ENCODE results near the gene GRAMD1A.

The GRAMD1A gene

DNA sequence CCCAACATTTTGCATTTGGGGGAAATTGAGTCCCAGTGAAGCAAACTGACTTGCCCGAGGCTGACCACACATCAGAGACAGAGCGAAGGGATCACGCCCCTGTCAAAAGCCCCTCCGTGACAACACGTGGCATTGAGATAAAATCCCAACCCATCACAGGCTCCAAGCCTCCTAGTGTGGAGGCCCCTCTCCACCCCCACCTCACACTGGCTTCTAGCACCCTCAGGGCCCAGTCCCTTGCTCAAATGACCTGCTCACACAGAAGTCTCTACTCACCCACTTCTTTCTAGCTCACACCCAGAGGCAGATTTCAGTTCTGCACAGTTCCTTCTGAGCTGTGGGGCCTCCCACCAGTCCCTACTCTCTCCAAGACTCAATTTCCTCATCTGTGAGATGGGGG is 51.7 kb downstream of the GRAMD1A start:
- no peak for DNase-seq (ENCODE audit: low read depth in 2 of 2, low spot score in 1 of 2)

DNA sequence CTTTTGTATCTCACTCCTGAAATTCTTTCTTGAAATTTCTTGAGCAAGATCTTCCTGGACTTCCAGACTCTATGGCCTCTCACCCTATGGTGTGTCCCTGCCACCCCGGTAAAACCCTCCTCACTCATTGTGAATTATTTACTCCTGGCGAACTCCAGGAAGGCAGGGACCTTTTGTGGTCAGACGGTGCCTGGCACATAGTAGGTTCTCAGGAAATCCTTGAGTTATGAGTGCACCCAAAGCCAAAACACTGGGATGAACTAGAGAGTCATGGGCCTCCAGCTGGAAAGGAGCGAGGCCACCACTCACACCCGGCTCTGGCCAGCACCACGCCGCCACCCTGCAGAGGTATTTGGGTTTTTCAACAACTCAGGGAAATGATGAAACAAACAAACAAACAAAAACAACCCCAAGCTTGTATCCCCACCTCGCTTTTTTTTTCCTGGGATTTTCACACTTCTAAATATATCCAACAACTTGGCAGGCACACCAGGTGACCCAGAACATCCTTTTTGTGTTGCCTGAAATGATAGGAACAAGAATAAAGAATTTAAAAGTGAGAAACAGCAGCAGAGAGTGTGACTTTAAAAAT is 52.6 kb downstream of the GRAMD1A start:
- no peak for DNase-seq (ENCODE audit: low read depth in 2 of 2, low spot score in 1 of 2)

DNA sequence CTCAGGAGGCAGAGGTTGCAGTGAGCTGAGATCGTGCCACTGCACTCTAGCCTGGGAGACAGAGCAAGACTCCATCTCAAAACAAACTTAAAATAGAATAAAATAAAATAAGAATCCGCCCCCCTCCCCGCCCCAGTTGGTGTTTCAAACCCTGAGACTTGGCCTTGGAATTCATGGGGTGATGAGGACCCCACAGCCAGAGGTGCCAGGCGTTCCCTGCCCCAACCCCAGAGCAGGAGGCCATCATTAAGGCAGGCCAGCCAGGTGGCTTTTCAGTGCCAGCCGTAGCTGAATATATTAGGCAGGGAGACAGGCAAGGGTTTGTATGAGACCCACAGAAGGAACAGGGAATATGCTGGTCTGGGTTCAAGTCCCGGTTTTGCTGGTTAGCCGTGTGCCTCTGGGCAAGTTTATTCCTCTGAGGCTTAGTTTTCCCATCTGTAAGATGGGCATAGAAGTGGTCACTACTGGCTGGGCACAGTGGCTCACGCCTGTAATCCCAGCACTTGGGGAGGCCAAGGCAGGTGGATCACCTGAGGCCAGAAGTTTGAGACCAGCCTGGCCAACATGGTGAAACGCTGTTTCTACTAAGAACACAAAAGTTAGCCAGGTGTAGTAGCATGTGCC is 53.7 kb downstream of the GRAMD1A start:
- no peak for DNase-seq (ENCODE audit: low read depth in 2 of 2, low spot score in 1 of 2)

DNA sequence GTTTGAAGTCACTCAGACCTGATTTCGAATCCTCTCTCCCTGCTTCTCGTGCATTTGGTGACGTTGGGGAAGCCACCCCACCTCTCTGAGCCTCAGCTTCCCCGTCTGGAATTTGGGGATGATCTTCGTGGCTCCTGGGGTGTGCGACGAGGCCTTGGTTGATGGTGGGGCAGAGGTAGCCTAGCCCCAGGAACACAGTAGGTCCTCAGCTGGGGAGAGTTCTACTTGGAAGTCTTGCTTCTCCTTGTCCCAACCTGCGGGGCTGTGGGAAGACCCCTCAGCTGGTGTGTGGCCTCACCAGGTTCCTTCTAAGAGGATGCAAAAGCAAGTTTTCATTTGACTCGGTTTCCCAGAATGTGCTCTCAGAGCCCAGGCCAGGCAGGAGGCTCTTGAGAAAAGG is 54.5 kb downstream of the GRAMD1A start:
- DNase-seq (ENCODE audit: low read depth in 2 of 2, low spot score in 1 of 2), result no peak

DNA sequence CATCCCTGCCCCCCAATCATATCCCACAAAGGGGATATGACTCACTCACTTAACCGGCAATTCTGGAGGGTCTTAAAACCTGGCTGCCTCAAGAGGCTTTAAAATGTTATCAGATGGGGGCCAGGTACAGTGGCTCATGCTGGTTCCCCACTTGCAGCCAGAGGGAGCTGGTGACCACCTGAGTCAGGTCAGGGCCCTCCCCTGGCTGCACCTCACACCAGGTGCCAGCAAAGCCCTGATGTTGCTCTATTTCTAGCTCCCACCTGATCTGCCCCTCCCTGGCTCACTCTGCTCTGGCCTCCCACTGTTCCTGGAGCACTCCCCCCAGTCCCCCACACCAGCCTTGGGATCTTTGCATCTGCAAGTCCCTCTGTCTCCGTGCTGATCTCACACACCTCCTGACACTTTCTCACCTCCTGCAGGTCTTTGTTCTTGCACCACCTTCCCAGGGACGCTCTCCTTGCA is 55.6 kb downstream of the GRAMD1A start:
- no peak for DNase-seq (ENCODE audit: low read depth in 2 of 2, low spot score in 1 of 2)

DNA sequence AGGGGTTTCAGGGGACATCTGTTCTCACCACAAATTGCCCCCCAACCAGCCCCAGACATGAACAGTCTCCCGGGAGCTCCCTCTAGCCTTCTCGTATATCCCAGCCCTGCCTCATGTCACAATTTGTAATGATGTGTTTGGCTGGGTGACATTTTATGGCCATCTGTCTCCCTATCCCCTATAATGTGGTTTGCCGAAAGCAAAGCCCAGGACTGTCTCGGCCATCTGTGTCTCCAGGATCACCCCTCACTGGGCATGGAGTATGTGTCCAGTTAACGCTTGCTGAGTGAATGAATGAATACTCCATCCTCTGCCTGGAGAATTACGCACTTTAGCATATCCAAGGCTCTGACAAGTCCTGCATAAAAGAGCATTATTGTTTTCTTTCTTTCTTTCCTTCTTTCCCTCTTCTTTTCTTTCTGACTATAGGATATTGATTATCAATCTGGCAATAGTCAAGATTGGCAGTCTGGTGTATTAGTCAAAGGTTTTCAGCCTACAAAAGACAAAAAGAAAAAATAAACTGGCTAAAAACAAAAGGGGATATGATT is 56.5 kb downstream of the GRAMD1A start:
- no peak for DNase-seq (ENCODE audit: low read depth in 2 of 2, low spot score in 1 of 2)

DNA sequence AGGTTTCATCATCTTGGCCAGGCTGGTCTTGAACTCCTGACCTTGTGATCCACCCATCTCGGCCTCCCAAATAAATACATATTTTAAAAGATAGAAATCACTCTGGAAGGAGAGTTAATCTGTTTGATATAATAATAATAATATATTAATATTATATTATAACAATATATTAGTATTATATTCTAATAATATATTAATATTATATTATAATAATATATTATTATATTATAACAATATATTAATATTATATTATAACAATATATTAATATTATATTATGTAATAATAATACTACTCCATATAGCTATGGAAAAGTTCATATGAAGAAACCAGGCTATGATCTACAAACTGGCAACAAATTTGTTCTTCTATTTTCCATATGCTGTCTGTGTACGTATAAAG is 58.2 kb downstream of the GRAMD1A start:
- DNase-seq (ENCODE audit: low read depth in 2 of 2, low spot score in 1 of 2), result no peak

DNA sequence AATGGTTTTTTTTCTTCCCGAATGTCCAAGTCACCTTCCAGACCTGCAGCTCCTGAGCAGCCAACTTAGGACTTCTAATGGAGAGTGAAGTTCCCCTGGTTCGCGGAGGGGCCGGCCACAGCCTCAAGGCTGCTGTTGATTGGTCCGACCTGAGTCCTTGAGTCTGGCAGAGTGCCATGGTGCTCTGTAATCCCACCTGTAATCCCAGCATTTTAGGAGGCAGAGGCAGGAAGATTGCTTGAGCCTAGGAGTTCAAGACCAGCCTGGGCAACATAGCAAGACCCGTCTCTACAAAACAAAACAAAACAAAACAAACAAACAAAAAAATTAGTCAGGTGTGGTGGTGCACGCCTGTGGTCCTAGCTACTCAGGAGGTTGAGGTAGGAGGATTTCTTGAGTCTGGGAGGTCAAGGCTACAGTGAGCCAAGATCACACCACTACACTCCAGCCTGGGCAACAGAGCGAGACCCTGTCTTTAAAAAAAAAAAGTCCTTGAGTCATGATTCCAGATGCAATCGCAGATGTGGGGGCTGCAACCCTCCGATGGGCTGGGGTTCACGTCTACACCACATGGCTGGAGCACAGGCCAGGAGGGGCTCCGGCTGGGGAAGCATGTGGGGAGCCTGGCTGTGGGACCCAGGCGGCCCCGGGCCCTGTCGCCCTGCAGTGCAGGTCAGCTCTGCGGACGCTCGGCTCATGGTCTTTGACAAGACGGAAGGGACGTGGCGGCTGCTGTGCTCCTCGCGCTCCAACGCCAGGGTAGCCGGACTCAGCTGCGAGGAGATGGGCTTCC is 59.1 kb downstream of the GRAMD1A start:
- no peak for DNase-seq (ENCODE audit: low read depth in 2 of 2, low spot score in 1 of 2)

DNA sequence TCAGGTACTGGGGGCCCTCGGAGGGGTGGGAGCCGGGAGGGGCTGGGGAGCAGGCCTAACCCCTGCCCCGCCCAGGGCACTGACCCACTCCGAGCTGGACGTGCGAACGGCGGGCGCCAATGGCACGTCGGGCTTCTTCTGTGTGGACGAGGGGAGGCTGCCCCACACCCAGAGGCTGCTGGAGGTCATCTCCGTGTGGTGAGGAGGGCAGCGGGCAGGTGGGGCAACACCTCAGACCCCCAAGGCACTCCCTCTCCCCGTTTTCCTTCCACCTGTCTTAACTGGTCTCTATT is 59.6 kb downstream of the GRAMD1A start:
- DNase-seq (ENCODE audit: low read depth in 2 of 2, low spot score in 1 of 2), result no peak

DNA sequence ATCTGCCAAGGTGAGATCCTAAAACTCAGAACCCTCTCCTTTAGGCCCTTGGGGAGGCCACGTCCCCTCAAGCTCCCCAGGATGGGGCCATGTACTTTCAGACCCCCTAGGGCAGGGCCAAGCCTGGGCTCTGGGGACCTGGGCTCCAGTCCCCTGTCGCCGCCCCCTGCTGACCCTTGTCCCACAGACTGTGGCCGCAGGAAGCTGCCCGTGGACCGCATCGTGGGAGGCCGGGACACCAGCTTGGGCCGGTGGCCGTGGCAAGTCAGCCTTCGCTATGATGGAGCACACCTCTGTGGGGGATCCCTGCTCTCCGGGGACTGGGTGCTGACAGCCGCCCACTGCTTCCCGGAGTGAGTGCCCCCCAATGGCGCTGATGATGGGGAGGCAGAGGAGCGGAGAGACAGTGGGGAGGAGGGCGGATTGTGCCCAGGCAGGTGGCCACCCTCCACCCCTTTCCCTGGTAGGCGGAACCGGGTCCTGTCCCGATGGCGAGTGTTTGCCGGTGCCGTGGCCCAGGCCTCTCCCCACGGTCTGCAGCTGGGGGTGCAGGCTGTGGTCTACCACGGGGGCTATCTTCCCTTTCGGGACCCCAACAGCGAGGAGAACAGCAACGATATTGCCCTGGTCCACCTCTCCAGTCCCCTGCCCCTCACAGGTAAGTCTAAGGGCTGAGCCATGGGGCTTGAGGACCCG is 60.2 kb downstream of the GRAMD1A start:
- no peak for DNase-seq (ENCODE audit: low read depth in 2 of 2, low spot score in 1 of 2)

DNA sequence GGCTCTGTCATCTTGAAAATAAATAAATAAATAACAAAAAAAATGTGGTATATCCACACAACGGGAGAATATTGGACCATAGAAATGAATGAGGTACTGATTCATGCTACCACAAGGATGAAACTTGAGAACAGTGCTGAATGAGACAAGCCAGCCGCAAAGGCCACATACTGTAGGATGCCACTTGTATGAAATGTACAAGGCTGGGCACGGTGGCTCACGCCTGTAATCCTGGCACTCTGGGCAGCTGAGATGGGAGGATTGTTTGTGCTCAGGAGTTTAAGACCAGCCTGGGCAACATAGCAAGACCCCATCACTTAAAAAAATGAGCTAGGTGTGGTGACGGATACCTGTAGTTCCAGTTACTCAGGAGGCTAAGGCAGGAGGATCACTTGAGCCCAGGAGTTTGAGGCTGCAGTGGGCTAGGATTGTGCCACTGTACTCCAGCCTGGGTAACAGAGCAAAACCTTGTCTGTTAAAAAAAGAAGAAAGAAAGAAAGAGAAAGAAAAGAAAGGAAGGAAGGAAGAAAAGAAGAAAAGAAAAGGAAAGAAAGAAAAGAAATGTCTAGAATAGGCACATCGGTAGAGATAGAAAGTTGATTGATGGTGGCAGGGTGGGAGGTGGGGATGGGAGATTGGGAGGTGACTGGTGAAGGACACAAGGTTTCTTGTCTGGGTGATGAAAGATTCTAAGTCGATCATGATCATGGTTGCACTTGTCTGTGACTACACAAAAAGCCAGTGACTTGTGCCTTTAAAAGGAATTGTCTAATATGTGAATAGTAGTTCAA is 61.7 kb downstream of the GRAMD1A start:
- no peak for DNase-seq (ENCODE audit: low read depth in 2 of 2, low spot score in 1 of 2)

DNA sequence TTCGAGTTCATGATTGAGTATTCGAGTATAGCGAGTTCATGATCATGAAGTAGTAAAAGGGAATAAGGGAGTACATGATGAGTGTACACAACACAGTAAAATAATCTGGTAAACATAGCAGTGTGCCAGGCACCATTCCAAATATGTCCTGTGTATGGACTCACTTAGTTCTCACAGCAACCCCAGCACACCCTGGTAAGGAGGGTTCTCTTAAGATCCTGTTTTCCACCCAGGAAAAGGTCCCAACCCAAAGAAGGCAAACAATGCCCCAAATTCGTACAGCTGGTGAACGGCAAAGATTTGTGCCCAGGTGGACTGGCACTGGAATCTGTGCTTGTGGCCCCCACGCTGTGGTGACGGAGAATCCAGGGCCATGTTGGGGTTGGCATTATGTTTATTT is 62.8 kb downstream of the GRAMD1A start:
- DNase-seq (ENCODE audit: low read depth in 2 of 2, low spot score in 1 of 2), result no peak

DNA sequence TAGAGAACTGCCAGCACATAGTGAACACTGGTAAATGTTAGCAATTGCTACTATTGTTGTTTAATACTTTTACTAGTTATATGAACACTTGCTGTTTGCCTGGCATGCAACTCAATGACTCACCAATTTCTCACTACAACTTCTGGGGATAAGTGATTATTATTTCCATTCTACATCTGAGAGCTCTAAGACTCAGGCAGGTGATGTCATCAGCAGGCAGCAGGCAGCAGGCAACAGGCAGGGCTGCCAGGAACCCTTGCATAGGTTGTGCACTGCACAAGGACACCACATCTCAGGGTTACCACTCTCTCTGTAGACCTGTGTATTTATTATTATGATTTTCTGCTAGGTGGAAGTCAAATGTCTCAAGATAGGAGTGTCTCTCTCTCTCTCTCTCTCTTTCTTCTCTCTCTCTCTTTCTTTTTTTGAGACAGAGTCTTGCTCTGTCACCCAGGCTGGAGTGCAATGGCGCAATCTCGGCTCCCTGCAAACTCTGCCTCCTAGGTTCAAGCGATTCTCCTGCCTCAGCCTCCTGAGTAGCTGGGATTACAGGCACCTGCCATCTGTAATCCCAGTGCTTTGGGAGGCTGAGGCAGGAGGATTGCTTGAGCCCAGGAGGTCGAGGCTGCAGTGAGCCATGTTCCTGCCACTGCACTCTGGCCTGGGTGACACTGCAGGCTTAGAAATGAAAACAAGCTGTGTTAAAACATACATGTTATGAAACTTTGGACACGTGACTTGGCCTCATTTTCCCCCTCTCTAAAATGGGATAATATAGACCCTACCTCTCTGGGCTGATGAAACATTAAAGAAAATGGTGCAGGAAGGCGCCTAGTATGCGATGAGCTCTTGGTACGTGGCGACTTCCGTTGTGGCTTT is 64.1 kb downstream of the GRAMD1A start:
- DNase-seq (ENCODE audit: low read depth in 2 of 2, low spot score in 1 of 2), result no peak

DNA sequence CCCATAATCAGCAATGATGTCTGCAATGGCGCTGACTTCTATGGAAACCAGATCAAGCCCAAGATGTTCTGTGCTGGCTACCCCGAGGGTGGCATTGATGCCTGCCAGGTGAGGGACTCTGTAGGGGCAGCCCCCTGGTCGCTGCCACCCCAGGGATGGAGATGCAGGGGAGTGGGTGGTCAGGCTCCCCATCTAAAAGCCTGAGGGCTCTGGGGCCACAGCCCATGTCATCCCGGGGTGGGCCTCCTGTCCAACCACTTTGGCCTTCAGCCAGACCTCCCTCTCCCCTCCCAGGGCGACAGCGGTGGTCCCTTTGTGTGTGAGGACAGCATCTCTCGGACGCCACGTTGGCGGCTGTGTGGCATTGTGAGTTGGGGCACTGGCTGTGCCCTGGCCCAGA is 65.5 kb downstream of the GRAMD1A start:
- no peak for DNase-seq (ENCODE audit: low read depth in 2 of 2, low spot score in 1 of 2)

DNA sequence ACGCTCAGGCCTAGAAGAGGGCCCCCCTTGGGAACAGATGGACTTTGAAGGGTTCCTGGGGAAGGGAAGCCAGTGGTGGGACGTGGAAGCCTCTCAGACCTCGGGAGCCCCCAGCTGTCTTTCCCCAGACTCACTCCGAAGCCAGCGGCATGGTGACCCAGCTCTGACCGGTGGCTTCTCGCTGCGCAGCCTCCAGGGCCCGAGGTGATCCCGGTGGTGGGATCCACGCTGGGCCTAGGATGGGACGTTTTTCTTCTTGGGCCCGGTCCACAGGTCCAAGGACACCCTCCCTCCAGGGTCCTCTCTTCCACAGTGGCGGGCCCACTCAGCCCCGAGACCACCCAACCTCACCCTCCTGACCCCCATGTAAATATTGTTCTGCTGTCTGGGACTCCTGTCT is 66.0 kb downstream of the GRAMD1A start:
- DNase-seq (ENCODE audit: low read depth in 2 of 2, low spot score in 1 of 2), result no peak

DNA sequence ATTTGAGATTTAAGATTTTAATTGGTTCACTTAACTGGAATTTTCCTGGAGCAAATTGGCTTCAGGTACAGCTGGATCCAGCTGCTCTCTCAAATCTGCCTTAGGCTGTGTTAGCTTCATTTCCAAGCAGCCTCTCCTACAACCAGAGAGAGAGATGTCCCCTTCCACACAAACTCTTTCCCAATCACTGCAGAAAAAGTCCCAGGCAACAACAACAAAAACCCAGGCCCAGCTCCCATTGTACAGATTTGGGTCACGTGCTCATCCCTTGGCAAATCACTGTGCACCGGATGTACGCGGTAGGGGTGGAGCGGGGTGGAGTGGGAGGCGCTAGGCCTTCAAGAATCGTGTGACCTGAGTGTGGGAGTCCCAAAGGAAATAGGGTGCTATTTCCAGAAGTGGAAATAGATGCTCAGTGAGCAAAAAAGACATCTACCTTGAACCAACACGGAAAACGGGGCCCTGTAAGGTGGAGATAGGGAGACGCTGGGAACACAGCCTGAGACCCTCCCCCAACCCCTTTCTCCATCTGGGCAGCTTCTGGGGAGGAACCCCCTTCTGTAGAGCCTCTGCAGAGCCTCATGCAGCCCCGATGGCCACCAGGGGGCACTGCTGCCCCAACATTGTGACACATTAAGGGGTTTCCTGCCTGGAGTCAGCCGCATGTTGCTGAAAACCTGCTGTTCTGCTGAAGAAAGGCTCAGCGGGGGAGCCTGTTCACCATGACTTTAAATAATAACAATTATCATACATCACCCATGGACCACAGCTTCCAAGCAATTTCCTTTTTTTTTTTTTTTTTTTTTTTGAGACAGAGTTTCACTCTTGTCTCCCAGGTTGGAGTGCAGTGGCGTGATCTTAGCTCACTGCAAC is 66.8 kb downstream of the GRAMD1A start:
- DNase-seq (ENCODE audit: low read depth in 2 of 2, low spot score in 1 of 2), result peak; percentile 78 to 88

DNA sequence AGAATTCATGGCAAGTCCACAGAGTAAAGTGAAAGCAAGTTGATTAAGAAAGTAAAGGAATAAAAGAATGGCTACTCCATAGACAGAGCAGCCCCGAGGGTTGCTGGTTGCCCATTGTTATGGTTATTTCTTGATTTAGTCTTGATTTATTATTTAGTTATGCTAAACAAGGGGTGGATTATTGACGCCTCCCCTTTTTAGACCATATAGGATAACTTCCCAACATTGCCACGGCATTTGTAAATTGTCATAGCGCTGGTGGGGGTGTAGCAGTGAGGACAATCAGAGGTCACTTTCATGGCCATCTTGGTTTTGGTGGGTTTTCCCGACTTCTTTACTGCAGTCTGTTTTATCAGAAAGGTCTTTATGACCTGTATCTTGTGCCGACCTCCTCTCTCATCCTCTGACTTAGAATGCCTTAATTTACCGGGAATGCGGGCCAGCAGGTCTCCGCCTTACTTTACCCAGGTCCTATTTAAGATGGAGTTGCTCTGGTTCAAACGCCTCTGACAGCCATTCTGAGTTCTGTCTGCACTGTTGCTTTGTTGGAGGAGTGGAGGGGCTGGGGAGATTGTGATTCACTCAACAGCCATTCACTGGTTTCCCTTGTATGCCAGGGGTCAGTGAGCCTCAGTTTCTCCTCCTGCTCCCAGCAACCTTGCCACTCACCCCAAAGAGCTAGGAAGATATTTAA is 69.0 kb downstream of the GRAMD1A start:
- no peak for DNase-seq (ENCODE audit: low read depth in 2 of 2, low spot score in 1 of 2)

DNA sequence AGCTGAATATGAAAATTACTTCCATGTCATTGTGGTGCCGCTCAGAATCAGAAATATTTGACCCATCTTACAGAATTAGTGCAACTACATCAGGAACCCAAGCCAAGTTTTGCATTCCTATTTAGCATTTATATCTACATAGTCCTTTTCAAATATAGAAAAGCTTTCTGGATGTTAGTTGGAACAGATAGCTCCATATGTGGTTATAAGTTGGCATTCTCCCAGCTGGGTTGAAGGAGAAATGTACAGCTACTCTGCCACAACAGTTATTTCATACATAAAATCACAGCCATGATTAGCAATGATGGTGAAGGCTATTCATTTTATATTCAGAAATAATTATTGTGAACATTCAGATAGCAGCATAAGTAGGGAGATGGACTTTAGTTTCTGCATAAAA is 69.6 kb downstream of the GRAMD1A start:
- no peak for DNase-seq (ENCODE audit: low read depth in 2 of 2, low spot score in 1 of 2)

Measured in stimulated activated CD8-positive, alpha-beta memory T cell treated with anti-CD3 and anti-CD28 coated beads, Interleukin-4, amount 100 ng/mL, for 1 hour (primary cell).